HG02840 (cell line): Measurements from ENCODE around the gene UBE3B.
"Not testable (repeated sequence)": the region's sequence is repeated elsewhere in the genome, so short reads cannot be mapped to it uniquely, and the experiment has no call there.

ENCODE experiments used
- ATAC-seq: cut with Tn5 transposase; IDR thresholded peaks from one replicate; pipeline ENCODE4 v1.9.1; 2021; ENCODE audit warnings: mild to moderate bottlenecking, moderate library complexity, moderate number of reproducible peaks; ENCODE audit not compliant: unreplicated experiment, low FRiP score

Gene UBE3B

GRCh38 chr12:109477185-109477962, at the start of gene UBE3B, which contains the start of gene KCTD10:
UBE3B (plus strand) TSS chr12:109477634; CDS start chr12:109483552, 5,918 bp downstream.
KCTD10 (minus strand) TSS chr12:109477300; CDS start chr12:109477262, 38 bp downstream.
- peak; percentile 87 for ATAC-seq

DNA sequence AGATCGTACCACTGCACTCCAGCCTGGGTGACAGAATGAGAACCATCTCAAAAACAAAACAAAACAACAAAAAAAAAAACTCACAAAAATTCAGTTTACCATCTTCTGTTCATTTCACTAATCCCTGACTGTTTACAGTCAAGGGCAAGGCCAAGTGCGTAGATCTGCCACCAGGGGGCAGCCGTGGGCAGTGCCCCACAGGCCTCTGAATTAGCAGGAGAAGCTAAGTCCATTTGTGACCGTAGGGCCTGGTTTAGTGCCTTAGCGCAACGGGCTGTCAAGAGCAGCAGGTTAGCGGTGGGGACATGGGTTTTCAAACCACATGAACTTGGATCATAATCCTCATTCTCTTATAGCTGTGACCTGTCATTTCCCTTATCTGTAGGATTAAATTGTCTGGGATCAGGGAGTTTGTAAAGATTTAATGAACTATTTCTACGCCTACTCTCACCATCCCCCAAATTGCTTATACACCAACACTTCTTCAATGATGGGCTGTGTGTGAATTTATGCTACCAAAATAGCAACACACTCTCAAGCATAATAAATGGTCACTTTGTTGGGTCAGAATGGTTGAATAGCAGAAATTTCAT, 49.3 kb upstream of the UBE3B start:
- no peak for ATAC-seq

- not testable (repeated sequence) for ATAC-seq
Observed at GRCh38 chr12:109428804-109429203, 48.6 kb upstream of the UBE3B start.

DNA sequence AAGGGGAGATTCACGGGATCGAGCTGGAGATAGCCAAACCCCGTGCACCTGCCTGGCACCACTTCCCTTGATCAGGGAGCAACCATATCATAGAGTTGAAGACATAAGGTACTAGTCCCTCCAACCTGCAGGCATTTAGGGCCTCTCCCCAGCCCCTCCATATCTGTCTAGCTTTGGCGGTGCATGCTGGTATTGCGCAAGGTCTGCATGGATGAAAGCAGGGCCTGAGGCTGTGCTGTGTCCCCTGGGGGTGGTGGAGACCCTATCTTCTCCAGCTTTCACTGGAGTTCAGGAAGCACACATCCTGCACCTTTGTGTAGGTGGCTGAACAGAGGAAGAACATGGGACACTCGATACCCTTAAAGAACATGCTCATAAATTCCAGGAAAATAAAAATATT, 47.2 kb upstream of the UBE3B start:
- no peak for ATAC-seq

DNA sequence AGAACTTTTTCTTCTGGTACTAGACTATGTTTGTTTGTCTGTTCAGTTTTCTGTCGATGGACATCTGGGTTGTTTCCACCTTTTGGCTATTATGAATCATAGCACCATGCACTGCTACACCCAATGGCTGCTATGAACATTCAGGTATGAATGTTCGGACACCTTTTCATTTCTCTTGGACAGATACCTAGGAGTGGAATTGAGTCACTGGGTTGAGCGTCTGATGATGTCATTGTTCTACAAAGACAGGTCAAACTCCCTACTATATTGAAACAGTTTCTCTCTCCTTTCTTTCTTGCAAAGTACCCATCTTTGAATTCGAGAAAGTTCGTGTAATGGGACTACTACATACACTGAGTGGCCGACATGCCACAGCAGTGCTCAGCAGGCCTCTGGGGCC, 45.0 kb upstream of the UBE3B start:
- no peak for ATAC-seq

DNA sequence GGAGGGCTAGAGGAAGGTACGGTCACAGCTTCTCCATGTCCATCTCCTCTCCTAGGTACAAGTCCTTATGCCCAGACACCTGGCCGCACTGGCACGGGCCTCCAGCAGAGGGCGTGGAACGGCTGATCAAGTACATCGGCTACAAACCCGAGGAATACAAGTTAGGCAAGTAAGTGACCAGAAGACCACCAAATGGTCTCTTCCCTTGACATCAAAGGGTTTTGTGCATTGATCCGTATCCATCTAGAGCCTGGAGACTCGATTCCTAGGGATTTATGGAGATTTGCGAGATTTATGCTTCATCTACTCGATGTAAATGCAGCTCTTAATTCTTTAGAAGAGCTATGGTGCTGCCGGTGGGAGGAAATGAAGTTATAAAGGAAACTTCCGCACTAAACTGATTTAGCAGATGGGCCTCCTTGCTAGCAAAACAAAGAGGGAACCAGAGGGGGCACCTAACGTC, 44.6 kb upstream of the UBE3B start:
- ATAC-seq, result no peak

DNA sequence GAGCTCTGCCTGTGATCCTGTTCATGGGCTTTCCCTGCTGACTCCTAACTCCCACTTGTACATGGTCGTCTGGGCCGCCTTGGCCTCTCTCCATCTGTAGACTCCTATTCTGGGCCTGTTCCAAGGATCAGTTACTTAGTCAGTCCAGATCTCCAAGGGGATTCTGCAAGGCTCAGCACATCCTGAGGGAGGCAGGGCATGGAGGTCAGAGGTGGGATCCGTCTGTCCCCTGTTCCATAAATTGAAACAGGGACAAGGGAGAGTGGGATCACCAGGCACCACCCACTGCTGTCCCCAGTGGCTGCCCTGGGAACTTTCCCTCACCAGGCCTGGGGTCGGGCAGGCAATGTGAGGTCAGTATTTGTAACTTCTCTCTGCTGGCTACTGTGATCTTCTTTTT, 43.8 kb upstream of the UBE3B start:
- ATAC-seq, result no peak

GRCh38 chr12:109434582-109434981, 42.9 kb upstream of the UBE3B start:
- no peak for ATAC-seq

- no peak for ATAC-seq
Observed at GRCh38 chr12:109435428-109436187, 41.8 kb upstream of the UBE3B start.

GRCh38 chr12:109436188-109436560, 41.3 kb upstream of the UBE3B start:
- ATAC-seq, result no peak

DNA sequence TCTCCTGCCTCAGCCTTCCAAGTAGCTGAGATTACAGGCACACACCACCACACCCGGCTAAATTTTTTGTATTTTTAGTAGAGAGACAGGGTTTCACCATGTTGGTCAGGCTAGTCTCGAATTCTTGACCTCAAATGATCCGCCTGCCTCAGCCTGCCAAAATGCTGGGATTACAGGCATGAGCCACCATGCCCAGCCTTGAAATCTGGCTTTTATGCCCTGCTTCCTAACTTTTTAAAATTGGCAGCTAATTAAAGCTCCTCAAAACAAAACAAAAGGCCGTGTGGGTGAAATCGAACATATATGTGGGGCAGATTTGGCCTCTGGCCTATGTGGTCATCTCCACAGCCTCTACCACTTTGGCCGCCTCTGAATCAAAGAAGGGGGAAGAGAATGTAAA, 38.3 kb upstream of the UBE3B start:
- no peak for ATAC-seq

- not testable (repeated sequence) for ATAC-seq
Observed at GRCh38 chr12:109439951-109440350, 37.5 kb upstream of the UBE3B start.

GRCh38 chr12:109440851-109441490, 36.5 kb upstream of the UBE3B start:
- ATAC-seq, result no peak

DNA sequence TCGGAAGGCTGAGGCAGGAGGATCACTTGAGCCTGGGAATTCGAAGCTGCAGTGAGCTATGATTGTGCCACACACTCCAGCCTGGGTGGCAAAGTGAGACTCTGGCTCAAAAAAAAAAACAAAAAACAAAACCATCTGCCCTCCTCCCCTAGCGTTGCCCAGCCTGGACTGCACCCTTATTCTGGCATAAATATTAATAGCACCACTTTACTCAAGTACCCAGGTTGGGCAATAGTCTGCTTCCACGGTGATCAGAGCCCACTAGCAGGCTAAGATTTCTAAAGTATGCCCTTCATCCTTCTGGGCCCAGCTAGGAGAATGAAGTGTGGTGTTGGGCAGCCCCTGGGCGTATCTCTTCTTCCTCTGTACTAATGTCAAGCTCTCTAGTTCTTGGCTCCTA, 33.6 kb upstream of the UBE3B start:
- ATAC-seq, result no peak

DNA sequence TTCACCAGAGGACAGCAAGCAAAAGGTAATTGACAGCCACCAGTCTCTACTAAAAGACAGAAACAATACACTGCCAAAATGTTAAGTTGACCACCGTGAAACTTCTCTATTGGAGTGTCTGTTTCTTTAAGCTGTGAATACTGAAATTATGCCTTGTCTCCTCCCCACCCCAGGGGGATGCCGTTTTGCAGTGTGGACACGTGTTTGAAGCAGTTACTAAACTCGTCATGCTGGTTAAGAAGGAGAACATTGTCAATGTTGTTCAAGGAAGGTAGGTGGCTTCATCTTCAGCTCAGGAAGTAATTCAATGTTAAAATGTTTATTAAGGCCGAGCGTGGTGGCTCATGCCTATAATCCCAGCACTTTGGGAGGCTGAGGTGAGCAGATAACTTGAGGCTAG, 33.2 kb upstream of the UBE3B start:
- ATAC-seq, result no peak

DNA sequence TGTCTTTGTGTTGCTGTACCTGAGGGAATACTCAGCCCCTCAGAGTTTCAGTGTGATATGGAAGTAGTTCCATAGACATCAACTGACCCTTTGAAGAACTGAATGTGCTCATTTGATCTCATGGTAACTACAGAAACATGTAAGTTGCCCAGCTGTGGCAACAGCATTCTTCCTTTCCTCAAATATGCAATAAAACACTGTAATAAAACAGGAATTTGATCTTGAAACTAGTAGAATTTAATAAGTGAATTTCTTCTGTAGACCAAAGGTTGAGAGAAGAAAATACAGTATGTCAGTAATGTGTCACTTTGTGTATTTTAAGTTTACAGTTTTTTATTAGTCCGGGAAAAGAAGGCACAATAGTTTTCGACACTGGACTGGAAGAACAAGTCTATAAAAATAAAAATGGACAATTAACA, 32.2 kb upstream of the UBE3B start:
- no peak for ATAC-seq

DNA sequence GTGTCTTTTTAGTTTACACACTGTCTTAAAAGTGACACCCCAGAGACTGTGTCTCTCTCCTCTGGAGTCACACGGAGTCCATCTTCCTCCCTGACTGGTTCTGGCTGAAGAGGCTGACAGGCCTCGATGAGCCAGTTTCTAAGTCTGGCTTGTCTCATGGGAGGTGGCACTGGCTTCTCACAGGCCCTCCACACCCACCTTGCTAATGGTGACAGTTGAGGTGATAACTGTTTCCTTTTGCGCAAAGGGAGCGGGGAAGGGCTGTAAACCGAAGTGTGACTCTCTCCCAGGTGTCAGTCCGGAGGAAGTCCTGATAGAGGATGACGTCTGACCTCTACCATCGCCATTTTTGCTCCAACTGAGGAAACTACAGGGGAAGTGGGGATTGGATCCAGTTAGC, 30.6 kb upstream of the UBE3B start:
- ATAC-seq, result no peak

- ATAC-seq, result no peak
Observed at GRCh38 chr12:109447482-109447881, 30.0 kb upstream of the UBE3B start.

- ATAC-seq, result no peak
Observed at GRCh38 chr12:109448272-109448671, 29.2 kb upstream of the UBE3B start.

GRCh38 chr12:109448707-109449390, 28.6 kb upstream of the UBE3B start:
- ATAC-seq, result no peak
